Stomach (tissue), 19 donors: ENCODE results near the gene MTHFSD. TPM values are rescaled to one million over a fixed set of nuclear protein-coding genes. Genes with fewer than 3 reads are reported as not detected.
A peak's percentile ranks its signal among the peaks of the same experiment; 100 is the strongest.

Experiments used
- DNase-seq, 2 donors: peaks; one replicate each; pipeline versions ENCODE4 v3.0.0 to v3.0.0-alpha.2; 2013 to 2019
- H3K27ac ChIP-seq, 5 donors: fragments of 200-600 bp in 4 of 5; sonication (generic) in 4 of 5; one replicate each; pipeline ENCODE4 v1.5.1; 2013 to 2019; ENCODE audit warnings: mild to moderate bottlenecking in 1 of 5, moderate library complexity in 1 of 5
- H3K27me3 ChIP-seq, 3 donors: fragments of 200-600 bp; sonication (generic); one replicate each; pipeline ENCODE4 v1.5.1; 2017 to 2019; ENCODE audit warnings: mixed run types in 1 of 3
- H3K36me3 ChIP-seq, 4 donors: fragments of 200-600 bp; sonication (generic); 1 replicate in 3 of 4; 2 replicates in 1 of 4; pipeline ENCODE4 v1.5.1; 2016 to 2019
- H3K4me1 ChIP-seq, 4 donors: fragments of 200-600 bp; sonication (generic); one replicate each; pipeline ENCODE4 v1.5.1; 2016 to 2019
- H3K4me3 ChIP-seq, 4 donors: fragments of 200-600 bp; sonication (generic) in 3 of 4; one replicate each; pipeline ENCODE4 v1.5.1; 2016 to 2019; ENCODE audit warnings: mild to moderate bottlenecking in 1 of 4
- H3K9me3 ChIP-seq, 4 donors: fragments of 200-600 bp; sonication (generic); one replicate each; pipeline ENCODE4 v1.5.1; 2016 to 2019
- EP300 ChIP-seq: sonication (generic); formaldehyde crosslinking; IDR thresholded peaks from one replicate; pipeline ENCODE4 v1.6.1; 2017; ENCODE audit warnings: antibody characterized with exemption
- POLR2A ChIP-seq, 4 donors: fragments of 450-650 bp; IDR thresholded peaks; one replicate each; pipeline ENCODE4 v1.6.1; 2016; ENCODE audit warnings: antibody characterized with exemption in 4 of 4, control low read depth in 2 of 4, mild to moderate bottlenecking in 1 of 4, moderate library complexity in 1 of 4
- POLR2AphosphoS5 ChIP-seq, 3 donors: sonication (generic); formaldehyde crosslinking; IDR thresholded peaks; one replicate each; pipeline ENCODE4 v1.6.1; 2016; ENCODE audit warnings: antibody characterized with exemption in 3 of 3
- WGBS, 5 donors: extraction: QIAGEN DNeasy Blood & Tissue Kit in 3 of 5; methylation state at CpG; one replicate each; pipeline versions ENCODE4 v1.1.5 to v1.1.7; 2013 to 2018; 5-methylcytosine and 5-hydroxymethylcytosine counted together
- intact Hi-C: fragments of 100-400 bp; cut with DNase I; formaldehyde crosslinking; loops from one replicate; pipeline ENCODE4 v1.15.1; 2023; ENCODE audit warnings: low total_unique reads
- long read RNA-seq, 10 donors: transcript quantifications; one replicate each; lab custom pipeline, GENCODE V29; 2026
- polyA plus RNA-seq, 3 donors: library from polyadenylated mRNA; stranded (reverse); fragments of 200-250 nt; gene quantifications; one replicate each; pipeline ENCODE4 v1.2.3, GENCODE V29; 2013
- total RNA-seq, 5 donors: library from RNA; depleted of rRNA; stranded (reverse); fragments of >200 nt; gene quantifications; one replicate each; pipeline versions ENCODE4 v1.1.0 to v1.2.3, GENCODE V29; 2014 to 2016
- TF ChIP-seq, protein P1 (sequence below), 7 experiments: fragments of 450-650 bp in 4 of 7; fragments of 200-600 bp in 3 of 7; sonication (generic) in 3 of 7; IDR thresholded peaks; one replicate each; pipeline ENCODE4 v1.5.1; 2016 to 2019; ENCODE audit warnings: antibody characterized with exemption in 7 of 7, control low read depth in 2 of 7, mild to moderate bottlenecking in 1 of 7
- donor health status: healthy with polysubstance abuse.
- donor health status: Bipolar disorder and iron deficiency.
- donor health status: healthy.

The MTHFSD gene, protein sequence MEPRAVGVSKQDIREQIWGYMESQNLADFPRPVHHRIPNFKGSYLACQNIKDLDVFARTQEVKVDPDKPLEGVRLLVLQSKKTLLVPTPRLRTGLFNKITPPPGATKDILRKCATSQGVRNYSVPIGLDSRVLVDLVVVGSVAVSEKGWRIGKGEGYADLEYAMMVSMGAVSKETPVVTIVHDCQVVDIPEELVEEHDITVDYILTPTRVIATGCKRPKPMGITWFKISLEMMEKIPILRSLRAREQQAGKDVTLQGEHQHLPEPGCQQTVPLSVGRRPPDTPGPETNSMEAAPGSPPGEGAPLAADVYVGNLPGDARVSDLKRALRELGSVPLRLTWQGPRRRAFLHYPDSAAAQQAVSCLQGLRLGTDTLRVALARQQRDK
- total RNA-seq (10 to 100 TPM in 2 of 5 donors, 1 to 10 TPM in 3; 3.5 to 23.1 (median 8.0) TPM), polyA plus RNA-seq (10 to 100 TPM in 1 of 3 donors, 1 to 10 TPM in 2; 4.8 to 13.0 (median 7.0) TPM)
- long read RNA-seq, donor 1, partial matches to known transcripts: 0 of 5 reads
- long read RNA-seq, donor 1, other reads (novel, unspliced or antisense): 0 of 5 reads
- long read RNA-seq, donor 2, transcript MTHFSD-219 (1 exons, 3,623 nt): major isoform, 5 of 7 reads
- long read RNA-seq, donor 2, partial matches to known transcripts: 0 of 7 reads
- long read RNA-seq, donor 2, other reads (novel, unspliced or antisense): 0 of 7 reads
- long read RNA-seq, donor 3, transcript MTHFSD-219 (1 exons, 3,623 nt): major isoform, 6 of 8 reads
- long read RNA-seq, donor 3, partial matches to known transcripts: 0 of 8 reads
- long read RNA-seq, donor 3, other reads (novel, unspliced or antisense): 0 of 8 reads
- long read RNA-seq, donor 4, partial matches to known transcripts: 0 of 1 reads
- long read RNA-seq, donor 4, other reads (novel, unspliced or antisense): 0 of 1 reads
- long read RNA-seq, donor 5, partial matches to known transcripts: 0 of 6 reads
- long read RNA-seq, donor 5, other reads (novel, unspliced or antisense): 0 of 6 reads
- long read RNA-seq, donor 6, transcript MTHFSD-219 (1 exons, 3,623 nt): major isoform, 21 of 27 reads
- long read RNA-seq, donor 6, partial matches to known transcripts: 0 of 27 reads
- long read RNA-seq, donor 6, other reads (novel, unspliced or antisense): 0 of 27 reads
- long read RNA-seq, donor 7, transcript MTHFSD-219 (1 exons, 3,623 nt): major isoform, 8 of 9 reads
- long read RNA-seq, donor 7, partial matches to known transcripts: 0 of 9 reads
- long read RNA-seq, donor 7, other reads (novel, unspliced or antisense): 0 of 9 reads
- long read RNA-seq, donor 8, transcript MTHFSD-219 (1 exons, 3,623 nt): major isoform, 10 of 10 reads
- long read RNA-seq, donor 8, partial matches to known transcripts: 0 of 10 reads
- long read RNA-seq, donor 8, other reads (novel, unspliced or antisense): 0 of 10 reads
- long read RNA-seq, donor 9, partial matches to known transcripts: 0 of 4 reads
- long read RNA-seq, donor 9, other reads (novel, unspliced or antisense): 0 of 4 reads
- long read RNA-seq, donor 10, transcript MTHFSD-219 (1 exons, 3,623 nt): major isoform, 5 of 5 reads
- long read RNA-seq, donor 10, partial matches to known transcripts: 0 of 5 reads
- long read RNA-seq, donor 10, other reads (novel, unspliced or antisense): 0 of 5 reads

DNA sequence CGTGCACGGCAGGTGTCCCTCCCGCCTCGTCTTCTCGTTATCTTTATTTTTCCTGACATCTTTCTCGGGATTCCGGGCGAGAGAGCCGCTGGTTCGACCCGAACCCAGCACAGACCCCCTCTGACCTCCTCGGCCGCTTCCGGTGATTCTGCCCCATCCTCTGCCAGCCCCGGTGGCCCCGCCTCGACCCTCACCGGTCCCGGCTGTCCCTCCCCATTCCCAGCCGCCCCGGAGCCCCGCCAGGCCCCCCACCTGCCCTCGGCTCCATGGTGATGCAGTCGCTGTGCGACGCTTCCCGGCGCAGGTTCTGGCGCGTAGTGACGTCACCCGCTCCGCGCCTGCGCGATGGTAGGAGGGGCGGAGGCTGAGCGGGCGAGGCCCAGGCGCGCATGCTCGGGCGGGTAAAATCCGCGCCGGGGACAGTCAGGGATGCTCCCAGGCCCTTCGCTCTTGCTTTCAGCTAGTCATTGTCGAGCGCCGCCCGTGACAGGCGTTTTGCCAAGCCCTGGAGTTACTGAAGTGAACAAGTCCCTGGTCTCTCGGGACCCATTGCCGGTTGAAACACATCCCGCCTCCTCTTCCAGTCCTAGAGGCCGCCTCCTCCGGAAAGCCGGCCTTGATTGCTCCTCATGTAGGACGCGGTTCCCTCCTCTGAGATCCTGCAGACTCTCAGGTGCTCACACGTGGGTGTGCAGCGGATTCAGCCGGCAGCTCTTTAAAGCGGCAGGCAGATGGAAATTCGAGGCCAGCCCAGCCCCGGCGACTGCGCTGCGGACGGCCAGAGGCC is at the start of gene MTHFSD:
TSS of gene MTHFSD (minus strand) at position 319 of the 787 bp plus-strand sequence. CDS start at position 268, 51 bp downstream.
- intact Hi-C loops: no loop called here
- H3K36me3 ChIP-seq: peaks cover 0 to 27% (median 24%) of the 10 kb centered on the region in 4 donors

DNA sequence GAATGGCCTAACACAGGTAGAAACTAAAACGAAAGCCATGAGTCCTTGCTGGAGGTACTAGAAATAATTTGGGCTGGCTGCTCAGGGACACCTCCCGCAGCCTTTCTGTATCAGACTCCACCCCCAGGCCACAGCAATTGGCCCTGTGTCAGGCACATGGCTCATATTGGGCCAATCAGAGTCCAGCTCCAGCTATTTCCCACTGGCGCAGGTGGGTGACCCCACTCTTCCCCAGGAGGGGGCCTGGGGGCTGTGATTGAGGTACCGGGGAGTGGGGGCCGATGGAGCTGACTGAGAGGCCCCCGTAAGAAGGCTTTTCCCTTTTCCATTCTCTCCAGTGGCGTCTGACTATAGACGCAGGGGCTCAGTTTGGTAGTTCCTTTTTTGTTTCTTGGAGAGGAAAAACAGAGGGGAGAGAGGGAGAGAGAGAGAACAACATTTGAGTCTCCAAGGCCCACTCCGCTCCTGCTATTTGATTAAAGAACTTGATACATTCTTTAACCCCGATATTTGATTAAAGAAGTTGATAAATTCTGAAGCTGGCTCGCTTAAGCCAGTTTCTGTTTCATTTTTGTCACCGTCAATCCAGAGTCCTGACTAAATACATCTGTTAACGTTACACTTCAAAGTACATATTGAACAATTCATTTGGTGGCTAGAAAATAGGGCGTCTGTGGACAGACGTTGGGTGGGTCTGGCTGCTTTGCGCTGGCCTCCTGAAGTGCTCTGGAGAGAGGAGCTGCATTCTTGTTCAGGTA is 49.6 kb upstream of the MTHFSD start:
- intact Hi-C loops: no loop called here
- no peak for DNase-seq
- Histone ChIP-seq H3K27ac (no peak overlapping the region), H3K4me3 (peak overlapping the region; percentile 11 to 38 (median 32)), H3K9me3 (no peaks in the 10 kb centered on the region), H3K36me3 (no peaks in the 10 kb centered on the region), H3K27me3 (peaks cover 0 to 67% (median 6%) of the 10 kb centered on the region in 3 donors), H3K4me1 (no peaks in the 10 kb centered on the region)
- TF ChIP-seq POLR2A (IDR thresholded peaks at IDR 0.05) (no peak), EP300 (no peak)
- WGBS, 5 donors: 52 to 59% (median 55%) methylated on average over 16 of the region's 16 CpGs

More for the DNA sequence above, at the start of gene MTHFSD:
- peak within 1 kb of the TSS; percentile 60 to 84 (median 75) for H3K4me3 ChIP-seq
- peak; percentile 77 to 98 (median 95) for TF ChIP-seq POLR2AphosphoS5 (IDR thresholded peaks at IDR 0.05)
- TF ChIP-seq POLR2A (IDR thresholded peaks at IDR 0.05): no peak
- TF ChIP-seq, protein P1, sequence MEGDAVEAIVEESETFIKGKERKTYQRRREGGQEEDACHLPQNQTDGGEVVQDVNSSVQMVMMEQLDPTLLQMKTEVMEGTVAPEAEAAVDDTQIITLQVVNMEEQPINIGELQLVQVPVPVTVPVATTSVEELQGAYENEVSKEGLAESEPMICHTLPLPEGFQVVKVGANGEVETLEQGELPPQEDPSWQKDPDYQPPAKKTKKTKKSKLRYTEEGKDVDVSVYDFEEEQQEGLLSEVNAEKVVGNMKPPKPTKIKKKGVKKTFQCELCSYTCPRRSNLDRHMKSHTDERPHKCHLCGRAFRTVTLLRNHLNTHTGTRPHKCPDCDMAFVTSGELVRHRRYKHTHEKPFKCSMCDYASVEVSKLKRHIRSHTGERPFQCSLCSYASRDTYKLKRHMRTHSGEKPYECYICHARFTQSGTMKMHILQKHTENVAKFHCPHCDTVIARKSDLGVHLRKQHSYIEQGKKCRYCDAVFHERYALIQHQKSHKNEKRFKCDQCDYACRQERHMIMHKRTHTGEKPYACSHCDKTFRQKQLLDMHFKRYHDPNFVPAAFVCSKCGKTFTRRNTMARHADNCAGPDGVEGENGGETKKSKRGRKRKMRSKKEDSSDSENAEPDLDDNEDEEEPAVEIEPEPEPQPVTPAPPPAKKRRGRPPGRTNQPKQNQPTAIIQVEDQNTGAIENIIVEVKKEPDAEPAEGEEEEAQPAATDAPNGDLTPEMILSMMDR (IDR thresholded peaks at IDR 0.05): no peak
- no peak for TF ChIP-seq EP300
- H3K27ac ChIP-seq: peak within 1 kb of the TSS; percentile 83 to 94 (median 90)
- H3K27me3 ChIP-seq: peaks cover 0 to 32% (median 4%) of the 10 kb centered on the region in 3 donors
- no peaks in the 10 kb centered on the region for H3K9me3 ChIP-seq
- DNase-seq: peak; percentile 94 to 98
- 2 to 7% (median 4%) methylated on average over 49 to 70 of the region's 70 CpGs for WGBS, 5 donors
- H3K4me1 ChIP-seq: peaks cover 8 to 38% (median 27%) of the 10 kb centered on the region in 4 donors

DNA sequence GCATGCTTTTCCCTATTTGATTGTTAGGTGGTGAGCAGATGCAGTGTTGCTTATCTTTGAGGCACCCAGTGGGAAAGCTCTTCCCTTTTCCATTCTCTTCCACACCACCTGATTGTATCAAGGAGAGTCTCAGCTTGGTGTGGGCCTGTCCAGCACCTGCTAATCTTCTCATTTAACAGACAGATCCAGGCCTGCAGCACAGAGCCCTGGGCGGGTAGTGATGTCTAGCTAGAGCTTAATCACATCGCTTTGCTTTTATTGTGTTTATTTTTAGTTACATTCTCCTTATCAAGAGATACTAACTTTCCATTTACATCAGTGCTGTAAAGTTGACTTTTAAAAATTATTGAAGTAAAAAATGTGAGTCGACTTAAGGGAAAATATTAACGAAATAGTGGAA is 47.5 kb upstream of the MTHFSD start:
- 54 to 67% (median 60%) methylated on average over 4 of the region's 4 CpGs for WGBS, 5 donors
- TF ChIP-seq EP300: no peak
- no peak for TF ChIP-seq POLR2AphosphoS5 (IDR thresholded peaks at IDR 0.05)
- TF ChIP-seq, protein P1 (IDR thresholded peaks at IDR 0.05): no peak
- TF ChIP-seq POLR2A (IDR thresholded peaks at IDR 0.05): no peak
- no peak overlapping the region for H3K4me3 ChIP-seq
- H3K4me1 ChIP-seq: no peaks in the 10 kb centered on the region
- no peak for DNase-seq
- H3K27ac ChIP-seq: no peak overlapping the region
- H3K36me3 ChIP-seq: no peaks in the 10 kb centered on the region
- H3K9me3 ChIP-seq: no peaks in the 10 kb centered on the region
- peaks cover 0 to 72% (median 14%) of the 10 kb centered on the region in 3 donors for H3K27me3 ChIP-seq
- intact Hi-C loops: no loop called here
